SK-N-SH treated with all-trans-retinoic acid at 6 μM for 48 hours (cell line): Measurements from ENCODE around the gene MTFR1L.
A peak's percentile ranks its signal among the peaks of the same experiment; 100 is the strongest.

Source experiments
- ATAC-seq: fragments of 200-7000 bp; cut with Tn5 transposase; 3 replicates; pipeline ENCODE4 v1.9.1; 2020; ENCODE audit warnings: mild to moderate bottlenecking, moderate library complexity
- ARNTL ChIP-seq: fragments of 450-650 bp; formaldehyde crosslinking; IDR thresholded peaks from 2 replicates; pipeline ENCODE4 v1.5.0; 2020; ENCODE audit warnings: low read depth, mild to moderate bottlenecking, moderate library complexity, borderline replicate concordance
- BACH2 ChIP-seq: fragments of 250-450 bp; sonication (Bioruptor Pico); IDR thresholded peaks from 2 replicates; pipeline ENCODE4 v1.9.0; 2021; ENCODE audit warnings: mild to moderate bottlenecking, borderline replicate concordance
- CSDC2 ChIP-seq: fragments of 250-450 bp; sonication (Bioruptor Pico); IDR thresholded peaks from 2 replicates; pipeline ENCODE4 v1.5.0; 2020; ENCODE audit warnings: mild to moderate bottlenecking, moderate library complexity
- ESRRG ChIP-seq: fragments of 250-450 bp; sonication (Bioruptor Pico); IDR thresholded peaks from 2 replicates; pipeline ENCODE4 v1.6.1; 2021; ENCODE audit warnings: mild to moderate bottlenecking
- GLIS3 ChIP-seq: fragments of 250-450 bp; sonication (Bioruptor Pico); IDR thresholded peaks from 2 replicates; pipeline ENCODE4 v1.5.0; 2020; ENCODE audit warnings: mild to moderate bottlenecking, moderate library complexity
- ISL1 ChIP-seq: fragments of 250-450 bp; sonication (Bioruptor Pico); IDR thresholded peaks from 2 replicates; pipeline ENCODE4 v2.1.2; 2022; ENCODE audit warnings: mild to moderate bottlenecking, moderate library complexity
- PPARA ChIP-seq: fragments of 250-450 bp; sonication (Bioruptor Pico); IDR thresholded peaks from 2 replicates; pipeline ENCODE4 v1.5.0; 2020; ENCODE audit warnings: mild to moderate bottlenecking, borderline replicate concordance
- RARB ChIP-seq: fragments of 250-450 bp; sonication (Bioruptor Pico); IDR thresholded peaks from 2 replicates; pipeline ENCODE4 v1.8.0; 2021; ENCODE audit warnings: mild to moderate bottlenecking, moderate library complexity
- SNAI2 ChIP-seq: fragments of 250-450 bp; sonication (Bioruptor Pico); IDR thresholded peaks from 2 replicates; pipeline ENCODE4 v1.5.0; 2020; ENCODE audit warnings: mild to moderate bottlenecking, moderate library complexity
- ZC3H10 ChIP-seq: fragments of 250-450 bp; sonication (Bioruptor Pico); IDR thresholded peaks from 2 replicates; pipeline ENCODE4 v1.5.1; 2021; ENCODE audit warnings: mild to moderate bottlenecking, moderate library complexity
- ZFP30 ChIP-seq: fragments of 450-650 bp; formaldehyde crosslinking; IDR thresholded peaks from 2 replicates; pipeline ENCODE4 v1.5.0; 2022; ENCODE audit warnings: mild to moderate bottlenecking, moderate library complexity
- ZNF8 ChIP-seq: fragments of 450-650 bp; formaldehyde crosslinking; IDR thresholded peaks from 2 replicates; pipeline ENCODE4 v1.5.0; 2020; ENCODE audit warnings: mild to moderate bottlenecking, moderate library complexity
- TF ChIP-seq, protein P1 (sequence below): fragments of 250-450 bp; sonication (Bioruptor Pico); IDR thresholded peaks from 2 replicates; pipeline ENCODE4 v1.5.0; 2020; ENCODE audit warnings: mild to moderate bottlenecking, moderate library complexity
- TF ChIP-seq, protein P2 (sequence below): fragments of 250-450 bp; sonication (Bioruptor Pico); IDR thresholded peaks from 2 replicates; pipeline ENCODE4 v1.8.0; 2021; ENCODE audit warnings: low read depth, mild to moderate bottlenecking, moderate library complexity, borderline replicate concordance
- TF ChIP-seq, protein P3 (sequence below): fragments of 250-450 bp; sonication (Bioruptor Pico); IDR thresholded peaks from 2 replicates; pipeline ENCODE4 v1.5.1; 2021; ENCODE audit warnings: mild to moderate bottlenecking, moderate library complexity
- TF ChIP-seq, protein P4 (sequence below): fragments of 250-450 bp; sonication (Bioruptor Pico); IDR thresholded peaks from 2 replicates; pipeline ENCODE4 v1.8.0; 2020; ENCODE audit warnings: mild to moderate bottlenecking, moderate library complexity, borderline replicate concordance
- TF ChIP-seq, protein P5 (sequence below): fragments of 250-450 bp; sonication (Bioruptor Pico); IDR thresholded peaks from 2 replicates; pipeline ENCODE4 v1.5.1; 2020; ENCODE audit warnings: low read depth, mild to moderate bottlenecking, moderate library complexity

Gene MTFR1L

DNA sequence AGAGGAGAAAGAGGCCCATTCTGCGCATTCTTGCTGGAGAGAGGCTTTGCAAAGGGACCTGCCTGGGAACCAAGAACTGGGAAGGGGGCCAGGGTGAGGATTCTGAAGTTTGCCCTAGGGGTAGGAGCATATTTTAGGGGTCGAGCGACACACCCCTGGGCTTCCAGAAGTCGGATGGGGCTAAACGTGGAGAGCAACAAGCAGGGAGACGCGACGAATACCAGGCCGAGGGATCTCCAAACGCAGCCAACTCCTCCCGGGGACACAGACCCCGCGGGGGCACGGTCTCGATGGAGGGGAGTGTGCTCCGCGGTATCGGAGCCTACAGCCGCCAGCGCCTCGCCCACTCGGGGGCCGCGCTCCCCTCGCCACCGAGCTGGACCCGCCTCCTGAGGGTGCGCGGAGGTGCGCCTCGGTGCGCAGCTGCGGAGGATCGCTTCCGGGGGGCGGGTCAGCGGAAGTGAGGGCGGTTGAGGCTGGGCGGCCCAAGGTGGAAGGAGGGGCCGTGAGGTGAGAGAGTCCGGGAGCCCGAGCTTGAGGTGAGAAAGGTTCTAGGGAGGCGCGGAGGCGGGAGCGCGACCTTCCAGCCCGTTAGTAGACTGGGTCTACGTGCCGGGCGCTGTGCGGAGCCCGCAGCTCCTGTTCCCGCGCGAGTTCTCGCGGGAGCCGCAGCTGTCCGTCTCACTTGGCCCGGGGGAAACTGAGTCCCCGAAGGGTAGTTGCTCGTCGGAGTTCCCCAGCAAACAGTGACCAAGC is at the start of gene MTFR1L:
Gene MTFR1L (plus strand): TSS at position 464 of the 756 bp plus-strand sequence. CDS start 3,151 bp downstream, outside the sequence.
- TF ChIP-seq ZC3H10 (no peak), GLIS3 (0 out of 2 replicates have a peak, but pooled peaks have one; percentile 25), SNAI2 (no peak), ESRRG (no peak), BACH2 (no peak), CSDC2 (CRISPR knock-in tag) (no peak)
- TF ChIP-seq, protein P1, sequence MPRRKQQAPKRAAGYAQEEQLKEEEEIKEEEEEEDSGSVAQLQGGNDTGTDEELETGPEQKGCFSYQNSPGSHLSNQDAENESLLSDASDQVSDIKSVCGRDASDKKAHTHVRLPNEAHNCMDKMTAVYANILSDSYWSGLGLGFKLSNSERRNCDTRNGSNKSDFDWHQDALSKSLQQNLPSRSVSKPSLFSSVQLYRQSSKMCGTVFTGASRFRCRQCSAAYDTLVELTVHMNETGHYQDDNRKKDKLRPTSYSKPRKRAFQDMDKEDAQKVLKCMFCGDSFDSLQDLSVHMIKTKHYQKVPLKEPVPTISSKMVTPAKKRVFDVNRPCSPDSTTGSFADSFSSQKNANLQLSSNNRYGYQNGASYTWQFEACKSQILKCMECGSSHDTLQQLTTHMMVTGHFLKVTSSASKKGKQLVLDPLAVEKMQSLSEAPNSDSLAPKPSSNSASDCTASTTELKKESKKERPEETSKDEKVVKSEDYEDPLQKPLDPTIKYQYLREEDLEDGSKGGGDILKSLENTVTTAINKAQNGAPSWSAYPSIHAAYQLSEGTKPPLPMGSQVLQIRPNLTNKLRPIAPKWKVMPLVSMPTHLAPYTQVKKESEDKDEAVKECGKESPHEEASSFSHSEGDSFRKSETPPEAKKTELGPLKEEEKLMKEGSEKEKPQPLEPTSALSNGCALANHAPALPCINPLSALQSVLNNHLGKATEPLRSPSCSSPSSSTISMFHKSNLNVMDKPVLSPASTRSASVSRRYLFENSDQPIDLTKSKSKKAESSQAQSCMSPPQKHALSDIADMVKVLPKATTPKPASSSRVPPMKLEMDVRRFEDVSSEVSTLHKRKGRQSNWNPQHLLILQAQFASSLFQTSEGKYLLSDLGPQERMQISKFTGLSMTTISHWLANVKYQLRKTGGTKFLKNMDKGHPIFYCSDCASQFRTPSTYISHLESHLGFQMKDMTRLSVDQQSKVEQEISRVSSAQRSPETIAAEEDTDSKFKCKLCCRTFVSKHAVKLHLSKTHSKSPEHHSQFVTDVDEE (CRISPR knock-in tag) = no peak

DNA sequence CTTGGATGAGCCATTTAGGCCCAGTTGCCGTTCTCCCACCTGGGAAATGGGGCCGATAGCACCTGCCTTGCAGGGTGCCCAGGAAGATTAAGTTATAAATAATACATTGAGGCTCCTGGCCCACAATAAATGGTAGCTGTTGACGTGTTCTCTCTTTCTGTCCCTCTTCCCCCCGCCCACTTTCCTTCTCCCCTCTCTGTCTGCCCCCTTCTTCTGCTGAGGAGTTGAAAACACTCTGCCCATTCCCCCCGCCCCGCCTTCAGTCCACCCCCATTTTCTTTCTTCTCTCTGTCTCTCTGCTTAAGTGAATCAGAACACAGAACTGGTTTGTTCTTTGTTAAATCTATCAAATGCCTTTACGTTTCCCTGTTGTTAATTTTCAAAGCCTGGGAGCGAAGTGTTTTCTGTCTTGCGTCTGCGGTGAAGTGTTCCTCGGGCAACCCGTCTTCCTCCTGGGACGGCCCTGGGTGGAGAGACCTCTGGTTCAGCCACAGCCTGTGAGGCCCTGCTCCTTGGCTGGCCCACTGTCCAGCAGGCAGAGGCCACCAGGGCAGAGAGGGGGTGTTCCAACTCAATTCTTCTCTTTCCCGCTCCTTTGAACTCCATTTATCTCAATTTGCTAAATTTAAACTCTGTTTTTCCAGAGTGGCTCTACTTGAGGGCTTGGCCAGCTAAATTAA is 49.1 kb upstream of the MTFR1L start:
- TF ChIP-seq GLIS3 = no peak
- no peak for TF ChIP-seq PPARA
- TF ChIP-seq, protein P2, sequence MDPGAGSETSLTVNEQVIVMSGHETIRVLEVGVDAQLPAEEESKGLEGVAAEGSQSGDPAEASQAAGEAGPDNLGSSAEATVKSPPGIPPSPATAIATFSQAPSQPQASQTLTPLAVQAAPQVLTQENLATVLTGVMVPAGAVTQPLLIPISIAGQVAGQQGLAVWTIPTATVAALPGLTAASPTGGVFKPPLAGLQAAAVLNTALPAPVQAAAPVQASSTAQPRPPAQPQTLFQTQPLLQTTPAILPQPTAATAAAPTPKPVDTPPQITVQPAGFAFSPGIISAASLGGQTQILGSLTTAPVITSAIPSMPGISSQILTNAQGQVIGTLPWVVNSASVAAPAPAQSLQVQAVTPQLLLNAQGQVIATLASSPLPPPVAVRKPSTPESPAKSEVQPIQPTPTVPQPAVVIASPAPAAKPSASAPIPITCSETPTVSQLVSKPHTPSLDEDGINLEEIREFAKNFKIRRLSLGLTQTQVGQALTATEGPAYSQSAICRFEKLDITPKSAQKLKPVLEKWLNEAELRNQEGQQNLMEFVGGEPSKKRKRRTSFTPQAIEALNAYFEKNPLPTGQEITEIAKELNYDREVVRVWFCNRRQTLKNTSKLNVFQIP (CRISPR knock-in tag) = no peak
- no peak for TF ChIP-seq RARB (CRISPR knock-in tag)
- TF ChIP-seq, protein P3, sequence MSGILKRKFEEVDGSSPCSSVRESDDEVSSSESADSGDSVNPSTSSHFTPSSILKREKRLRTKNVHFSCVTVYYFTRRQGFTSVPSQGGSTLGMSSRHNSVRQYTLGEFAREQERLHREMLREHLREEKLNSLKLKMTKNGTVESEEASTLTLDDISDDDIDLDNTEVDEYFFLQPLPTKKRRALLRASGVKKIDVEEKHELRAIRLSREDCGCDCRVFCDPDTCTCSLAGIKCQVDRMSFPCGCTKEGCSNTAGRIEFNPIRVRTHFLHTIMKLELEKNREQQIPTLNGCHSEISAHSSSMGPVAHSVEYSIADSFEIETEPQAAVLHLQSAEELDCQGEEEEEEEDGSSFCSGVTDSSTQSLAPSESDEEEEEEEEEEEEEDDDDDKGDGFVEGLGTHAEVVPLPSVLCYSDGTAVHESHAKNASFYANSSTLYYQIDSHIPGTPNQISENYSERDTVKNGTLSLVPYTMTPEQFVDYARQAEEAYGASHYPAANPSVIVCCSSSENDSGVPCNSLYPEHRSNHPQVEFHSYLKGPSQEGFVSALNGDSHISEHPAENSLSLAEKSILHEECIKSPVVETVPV (CRISPR knock-in tag) = no peak
- TF ChIP-seq ZNF8 = no peak
- TF ChIP-seq, protein P1 (CRISPR knock-in tag) = no peak
- no peak for TF ChIP-seq ISL1 (CRISPR knock-in tag)
- no peak for TF ChIP-seq ARNTL
- no peak for TF ChIP-seq CSDC2 (CRISPR knock-in tag)
- TF ChIP-seq, protein P4, sequence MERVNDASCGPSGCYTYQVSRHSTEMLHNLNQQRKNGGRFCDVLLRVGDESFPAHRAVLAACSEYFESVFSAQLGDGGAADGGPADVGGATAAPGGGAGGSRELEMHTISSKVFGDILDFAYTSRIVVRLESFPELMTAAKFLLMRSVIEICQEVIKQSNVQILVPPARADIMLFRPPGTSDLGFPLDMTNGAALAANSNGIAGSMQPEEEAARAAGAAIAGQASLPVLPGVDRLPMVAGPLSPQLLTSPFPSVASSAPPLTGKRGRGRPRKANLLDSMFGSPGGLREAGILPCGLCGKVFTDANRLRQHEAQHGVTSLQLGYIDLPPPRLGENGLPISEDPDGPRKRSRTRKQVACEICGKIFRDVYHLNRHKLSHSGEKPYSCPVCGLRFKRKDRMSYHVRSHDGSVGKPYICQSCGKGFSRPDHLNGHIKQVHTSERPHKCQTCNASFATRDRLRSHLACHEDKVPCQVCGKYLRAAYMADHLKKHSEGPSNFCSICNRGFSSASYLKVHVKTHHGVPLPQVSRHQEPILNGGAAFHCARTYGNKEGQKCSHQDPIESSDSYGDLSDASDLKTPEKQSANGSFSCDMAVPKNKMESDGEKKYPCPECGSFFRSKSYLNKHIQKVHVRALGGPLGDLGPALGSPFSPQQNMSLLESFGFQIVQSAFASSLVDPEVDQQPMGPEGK (CRISPR knock-in tag) = no peak
- no peak for TF ChIP-seq ZC3H10
- TF ChIP-seq ZFP30 (CRISPR knock-in tag) = no peak
- TF ChIP-seq SNAI2 = no peak
- TF ChIP-seq, protein P5, sequence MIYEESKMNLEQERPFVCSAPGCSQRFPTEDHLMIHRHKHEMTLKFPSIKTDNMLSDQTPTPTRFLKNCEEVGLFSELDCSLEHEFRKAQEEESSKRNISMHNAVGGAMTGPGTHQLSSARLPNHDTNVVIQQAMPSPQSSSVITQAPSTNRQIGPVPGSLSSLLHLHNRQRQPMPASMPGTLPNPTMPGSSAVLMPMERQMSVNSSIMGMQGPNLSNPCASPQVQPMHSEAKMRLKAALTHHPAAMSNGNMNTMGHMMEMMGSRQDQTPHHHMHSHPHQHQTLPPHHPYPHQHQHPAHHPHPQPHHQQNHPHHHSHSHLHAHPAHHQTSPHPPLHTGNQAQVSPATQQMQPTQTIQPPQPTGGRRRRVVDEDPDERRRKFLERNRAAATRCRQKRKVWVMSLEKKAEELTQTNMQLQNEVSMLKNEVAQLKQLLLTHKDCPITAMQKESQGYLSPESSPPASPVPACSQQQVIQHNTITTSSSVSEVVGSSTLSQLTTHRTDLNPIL = no peak
- TF ChIP-seq, all 23 proteins: peak for 0
- ATAC-seq = no peak

More for the DNA sequence above, at the start of gene MTFR1L:
- peak; percentile 92 for ATAC-seq
